ENCODE results near the gene TOX2. TPM values are rescaled to one million over a fixed set of nuclear protein-coding genes. Genes with fewer than 3 reads are reported as not detected.

Gene TOX2
- total RNA-seq, 2 experiments from 2014 or later = 0.23 TPM; not detected in 1

GRCh38 chr20:44069203-44070011, 154.8 kb downstream of the TOX2 start:
- no peak overlapping the region for H2AFZ ChIP-seq (ENCODE audit: low read length)
- intact Hi-C loops (cut with micrococcal nuclease; ENCODE audit: unreplicated experiment) = no loop called here
- H4K20me1 ChIP-seq (ENCODE audit: insufficient read depth, low read length) = no peaks in the 10 kb centered on the region
- no peaks in the 10 kb centered on the region for H3K79me2 ChIP-seq (ENCODE audit: insufficient read depth, low read depth, low read length)
- no peaks in the 10 kb centered on the region for H3K9me3 ChIP-seq (ENCODE audit: low read length)
- no peaks in the 10 kb centered on the region for H3K36me3 ChIP-seq (ENCODE audit: insufficient read depth, low read length)
- H3K4me2 ChIP-seq (ENCODE audit: low read length) = no peak overlapping the region
- ChIA-PET POLR2A (no interaction called here), CTCF (ENCODE audit: unreplicated experiment) (no interaction called here)
- no peaks in the 10 kb centered on the region for H3K9me2 ChIP-seq (ENCODE audit: insufficient read depth, low read length)
- no peak for DNase-seq (ENCODE audit: low spot score)
- H3K4me3 ChIP-seq (ENCODE audit: low read depth, low read length, poor library complexity, severe bottlenecking) = no peak overlapping the region
- no peaks in the 10 kb centered on the region for H3K4me1 ChIP-seq (ENCODE audit: insufficient read depth, low read length, poor library complexity, severe bottlenecking)
- no peak for TF ChIP-seq EZH2phosphoT487 (IDR thresholded peaks at IDR 0.05; ENCODE audit: borderline replicate concordance, low read depth, low read length)
- TF ChIP-seq, protein P1, sequence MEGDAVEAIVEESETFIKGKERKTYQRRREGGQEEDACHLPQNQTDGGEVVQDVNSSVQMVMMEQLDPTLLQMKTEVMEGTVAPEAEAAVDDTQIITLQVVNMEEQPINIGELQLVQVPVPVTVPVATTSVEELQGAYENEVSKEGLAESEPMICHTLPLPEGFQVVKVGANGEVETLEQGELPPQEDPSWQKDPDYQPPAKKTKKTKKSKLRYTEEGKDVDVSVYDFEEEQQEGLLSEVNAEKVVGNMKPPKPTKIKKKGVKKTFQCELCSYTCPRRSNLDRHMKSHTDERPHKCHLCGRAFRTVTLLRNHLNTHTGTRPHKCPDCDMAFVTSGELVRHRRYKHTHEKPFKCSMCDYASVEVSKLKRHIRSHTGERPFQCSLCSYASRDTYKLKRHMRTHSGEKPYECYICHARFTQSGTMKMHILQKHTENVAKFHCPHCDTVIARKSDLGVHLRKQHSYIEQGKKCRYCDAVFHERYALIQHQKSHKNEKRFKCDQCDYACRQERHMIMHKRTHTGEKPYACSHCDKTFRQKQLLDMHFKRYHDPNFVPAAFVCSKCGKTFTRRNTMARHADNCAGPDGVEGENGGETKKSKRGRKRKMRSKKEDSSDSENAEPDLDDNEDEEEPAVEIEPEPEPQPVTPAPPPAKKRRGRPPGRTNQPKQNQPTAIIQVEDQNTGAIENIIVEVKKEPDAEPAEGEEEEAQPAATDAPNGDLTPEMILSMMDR (conservative IDR thresholded peaks at IDR 0.05; ENCODE audit: low read length) = no peak
- H3K27ac ChIP-seq (ENCODE audit: low read depth, low read length, poor library complexity, severe bottlenecking) = no peak overlapping the region
- BruUV-seq (replicated peaks) = no TSS peak

DNA sequence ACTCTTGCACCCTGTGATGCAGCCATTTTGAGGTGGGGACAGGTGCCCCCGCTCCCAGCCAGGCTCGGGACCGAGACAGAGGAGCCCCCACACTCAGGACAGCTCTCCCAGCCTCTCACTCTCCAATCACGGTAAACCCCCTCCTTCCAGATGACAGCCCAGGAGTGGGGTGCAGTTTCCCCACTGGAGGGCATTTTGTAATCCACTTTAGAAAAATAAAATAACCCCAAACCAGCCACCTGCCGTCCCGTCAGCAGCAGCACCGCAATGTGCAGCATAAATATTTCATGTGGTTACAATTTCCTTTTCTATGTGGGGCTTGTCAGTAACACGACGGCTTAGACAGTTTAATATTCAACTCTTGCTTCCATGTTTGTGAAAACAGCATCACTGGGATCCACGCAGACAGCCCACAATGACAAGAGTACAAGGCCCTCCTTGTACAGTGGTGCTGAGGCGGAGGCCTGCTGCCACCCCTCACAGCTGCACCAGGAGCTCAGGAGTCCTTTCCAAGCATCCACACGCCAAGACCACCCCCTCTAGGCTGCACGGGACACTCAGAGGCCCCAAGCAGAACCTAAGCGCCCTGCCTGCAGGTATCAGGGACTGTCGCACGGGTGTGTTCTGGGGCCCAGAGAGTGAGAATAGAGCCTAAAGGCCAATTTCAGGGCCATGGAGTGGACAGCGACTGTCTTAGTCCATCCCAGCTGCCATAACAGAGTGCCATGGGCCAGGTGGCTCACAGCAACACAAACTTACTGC, 155.7 kb downstream of the TOX2 start:
- no peaks in the 10 kb centered on the region for H3K4me1 ChIP-seq (ENCODE audit: insufficient read depth, low read length, poor library complexity, severe bottlenecking)
- H3K4me3 ChIP-seq (ENCODE audit: low read depth, low read length, poor library complexity, severe bottlenecking) = no peak overlapping the region
- no peaks in the 10 kb centered on the region for H3K9me2 ChIP-seq (ENCODE audit: insufficient read depth, low read length)
- H3K27ac ChIP-seq (ENCODE audit: low read depth, low read length, poor library complexity, severe bottlenecking) = no peak overlapping the region
- H3K9me3 ChIP-seq (ENCODE audit: low read length) = no peaks in the 10 kb centered on the region
- intact Hi-C loops (cut with micrococcal nuclease; ENCODE audit: unreplicated experiment) = no loop called here
- no peaks in the 10 kb centered on the region for H3K36me3 ChIP-seq (ENCODE audit: insufficient read depth, low read length)
- BruUV-seq (replicated peaks) = no TSS peak
- no peaks in the 10 kb centered on the region for H4K20me1 ChIP-seq (ENCODE audit: insufficient read depth, low read length)
- H3K4me2 ChIP-seq (ENCODE audit: low read length) = no peak overlapping the region
- ChIA-PET POLR2A (interaction anchor here (0.6 kb wide), 1 partner anchor 658 kb away, joined by 3 read pairs; no protein-coding TSS in a partner anchor), CTCF (ENCODE audit: unreplicated experiment) (no interaction called here)
- H2AFZ ChIP-seq (ENCODE audit: low read length) = no peak overlapping the region
- TF ChIP-seq EZH2phosphoT487 (IDR thresholded peaks at IDR 0.05; ENCODE audit: borderline replicate concordance, low read depth, low read length) = no peak
- TF ChIP-seq, protein P1 (conservative IDR thresholded peaks at IDR 0.05; ENCODE audit: low read length) = no peak
- no peak for DNase-seq (ENCODE audit: low spot score)
- no peaks in the 10 kb centered on the region for H3K79me2 ChIP-seq (ENCODE audit: insufficient read depth, low read depth, low read length)
